OCI-LY7 (cell line): ENCODE measurements around the gene ACOT9. TPM values are rescaled to one million over a fixed set of nuclear protein-coding genes. Genes with fewer than 3 reads are reported as not detected.

ENCODE experiments used
- BruUV-seq: library from RNA; stranded (reverse); fragments of 400-500 nt; replicated peaks from 2 replicates; lab custom pipeline; 2021; lab: Mats Ljungman, UMichigan
- CTCF ChIA-PET: fragments of 300-600 bp; sonication (Branson Sonifier 250); formaldehyde crosslinking; loops from one replicate; lab custom pipeline; 2022; ENCODE audit warnings: antibody characterized with exemption; ENCODE audit not compliant: unreplicated experiment; lab: Charles Lee
- POLR2A ChIA-PET: fragments of 300-600 bp; sonication (Branson Sonifier 250); formaldehyde crosslinking; loops from one replicate; lab custom pipeline; 2022; ENCODE audit warnings: antibody characterized with exemption; lab: Charles Lee
- DNase-seq: peaks from one replicate; pipeline ENCODE4 v3.0.0-alpha.2; 2015; ENCODE audit warnings: low spot score
- H2AFZ ChIP-seq: fragments of 200-600 bp; sonication (generic), shearing (Covaris generic); 2 replicates; pipeline ENCODE4 v1.6.1; 2014; ENCODE audit warnings: mild to moderate bottlenecking, antibody characterized with exemption, low read length, moderate library complexity
- H3K27ac ChIP-seq: fragments of 200-600 bp; sonication (generic); 2 replicates; pipeline ENCODE4 v1.5.1; 2014; ENCODE audit warnings: mixed run types, low read depth, mild to moderate bottlenecking, moderate library complexity, low read length, inconsistent platforms; ENCODE audit not compliant: poor library complexity, severe bottlenecking
- H3K36me3 ChIP-seq: fragments of 200-600 bp; sonication (generic); 2 replicates; pipeline ENCODE4 v1.6.1; 2014; ENCODE audit warnings: mild to moderate bottlenecking, antibody characterized with exemption, low read length, moderate library complexity, mixed read lengths; ENCODE audit not compliant: insufficient read depth
- H3K4me1 ChIP-seq: fragments of 200-600 bp; sonication (generic); 2 replicates; pipeline ENCODE4 v1.5.1; 2014; ENCODE audit warnings: mild to moderate bottlenecking, low read length; ENCODE audit not compliant: insufficient read depth, poor library complexity, severe bottlenecking
- H3K4me2 ChIP-seq: fragments of 200-600 bp; sonication (generic); 2 replicates; pipeline ENCODE4 v1.6.1; 2014; ENCODE audit warnings: mild to moderate bottlenecking, low read length
- H3K4me3 ChIP-seq: fragments of 200-600 bp; sonication (generic); 2 replicates; pipeline ENCODE4 v1.5.1; 2014; ENCODE audit warnings: mild to moderate bottlenecking, low read depth, low read length; ENCODE audit not compliant: poor library complexity, severe bottlenecking
- H3K79me2 ChIP-seq: fragments of 200-600 bp; sonication (generic); 2 replicates; pipeline ENCODE4 v1.6.1; 2016; ENCODE audit warnings: low read depth, mild to moderate bottlenecking, low read length, moderate library complexity, mixed read lengths; ENCODE audit not compliant: insufficient read depth
- H3K9me2 ChIP-seq: fragments of 200-600 bp; sonication (generic); 2 replicates; pipeline ENCODE4 v1.6.1; 2016; ENCODE audit warnings: mild to moderate bottlenecking, low read length, mixed read lengths; ENCODE audit not compliant: insufficient read depth
- H3K9me3 ChIP-seq: fragments of 200-600 bp; sonication (generic); 2 replicates; pipeline ENCODE4 v1.6.1; 2014; ENCODE audit warnings: mild to moderate bottlenecking, mixed run types, low read length, mixed read lengths
- H4K20me1 ChIP-seq: fragments of 200-600 bp; sonication (generic); 2 replicates; pipeline ENCODE4 v1.6.1; 2014; ENCODE audit warnings: mild to moderate bottlenecking, antibody characterized with exemption, low read length, moderate library complexity, mixed read lengths; ENCODE audit not compliant: insufficient read depth
- EZH2phosphoT487 ChIP-seq: fragments of 200-600 bp; sonication (generic); IDR thresholded peaks from 2 replicates; pipeline ENCODE4 v1.6.1; 2018; ENCODE audit warnings: low read depth, borderline replicate concordance, mild to moderate bottlenecking, mixed run types, antibody characterized with exemption, low read length, moderate library complexity, mixed read lengths
- intact Hi-C: fragments of 100-400 bp; cut with micrococcal nuclease; formaldehyde crosslinking; loops from one replicate; pipeline ENCODE4 v1.10.0; 2022; ENCODE audit not compliant: unreplicated experiment
- total RNA-seq, 2 experiments: library from RNA; depleted of rRNA in 1 of 2; stranded (reverse); fragments of >200 nt in 1 of 2; shearing (Covaris generic) in 1 of 2; gene quantifications; 2 replicates each; pipeline ENCODE4 v1.2.3, GENCODE V29; 2014 to 2022
- TF ChIP-seq, protein P1 (sequence below): fragments of 200-600 bp; sonication (generic); conservative IDR thresholded peaks from 2 replicates; pipeline ENCODE4 v1.5.1; 2014; ENCODE audit warnings: mild to moderate bottlenecking, antibody characterized with exemption, low read length, moderate library complexity, mixed read lengths

The ACOT9 gene
- total RNA-seq, 2 experiments from 2014 or later = 1.9 to 10.6 TPM

DNA sequence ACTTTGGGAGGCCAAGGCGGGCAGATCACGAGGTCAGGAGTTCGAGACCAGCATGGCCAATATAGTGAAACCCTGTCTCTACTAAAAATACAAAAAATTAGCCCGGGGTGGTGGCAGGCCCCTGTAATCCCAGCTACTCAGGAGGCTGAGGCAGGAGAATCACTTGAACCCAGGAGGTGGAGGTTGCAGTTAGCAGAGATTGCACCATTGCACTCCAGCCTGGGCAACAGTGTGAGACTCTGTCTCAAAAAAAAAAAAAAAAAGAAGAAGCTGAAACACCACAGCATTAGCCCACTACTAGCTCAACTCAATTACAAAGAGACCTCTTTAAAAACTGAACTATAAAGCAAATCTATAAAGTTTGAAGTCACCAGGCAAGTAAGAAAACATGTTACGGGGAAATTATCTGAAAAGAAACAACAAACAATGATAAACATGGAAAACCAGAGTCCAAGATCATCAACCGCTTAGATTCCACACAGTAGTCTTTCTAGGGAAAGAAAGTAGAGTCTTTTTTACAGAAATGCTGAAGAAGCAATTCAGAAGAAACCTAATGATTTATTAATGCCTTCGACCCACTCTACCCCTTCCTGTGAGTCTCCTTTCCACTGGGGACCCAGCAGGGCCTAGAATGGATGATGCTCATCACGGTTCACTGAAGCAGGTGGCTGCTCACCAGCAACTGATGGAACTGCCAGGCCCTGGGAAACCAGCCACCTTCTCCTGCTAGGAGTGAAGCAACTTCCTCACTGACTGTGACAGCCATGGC lies 46.5 kb upstream of the ACOT9 start:
- Histone ChIP-seq H3K27ac (no peak overlapping the region), H3K9me3 (no peaks in the 10 kb centered on the region), H3K4me3 (no peak overlapping the region), H4K20me1 (no peaks in the 10 kb centered on the region), H3K9me2 (no peaks in the 10 kb centered on the region), H3K4me1 (peaks cover 9% of the 10 kb centered on the region), H2AFZ (no peak overlapping the region), H3K79me2 (no peaks in the 10 kb centered on the region; the same call in 1 of the 2 replicates), H3K36me3 (peaks cover 16% of the 10 kb centered on the region), H3K4me2 (no peak overlapping the region)
- DNase-seq = no peak
- ChIA-PET POLR2A (no interaction called here), CTCF (no interaction called here)
- intact Hi-C loops = no loop called here
- TF ChIP-seq EZH2phosphoT487 = no peak
- TF ChIP-seq, protein P1, sequence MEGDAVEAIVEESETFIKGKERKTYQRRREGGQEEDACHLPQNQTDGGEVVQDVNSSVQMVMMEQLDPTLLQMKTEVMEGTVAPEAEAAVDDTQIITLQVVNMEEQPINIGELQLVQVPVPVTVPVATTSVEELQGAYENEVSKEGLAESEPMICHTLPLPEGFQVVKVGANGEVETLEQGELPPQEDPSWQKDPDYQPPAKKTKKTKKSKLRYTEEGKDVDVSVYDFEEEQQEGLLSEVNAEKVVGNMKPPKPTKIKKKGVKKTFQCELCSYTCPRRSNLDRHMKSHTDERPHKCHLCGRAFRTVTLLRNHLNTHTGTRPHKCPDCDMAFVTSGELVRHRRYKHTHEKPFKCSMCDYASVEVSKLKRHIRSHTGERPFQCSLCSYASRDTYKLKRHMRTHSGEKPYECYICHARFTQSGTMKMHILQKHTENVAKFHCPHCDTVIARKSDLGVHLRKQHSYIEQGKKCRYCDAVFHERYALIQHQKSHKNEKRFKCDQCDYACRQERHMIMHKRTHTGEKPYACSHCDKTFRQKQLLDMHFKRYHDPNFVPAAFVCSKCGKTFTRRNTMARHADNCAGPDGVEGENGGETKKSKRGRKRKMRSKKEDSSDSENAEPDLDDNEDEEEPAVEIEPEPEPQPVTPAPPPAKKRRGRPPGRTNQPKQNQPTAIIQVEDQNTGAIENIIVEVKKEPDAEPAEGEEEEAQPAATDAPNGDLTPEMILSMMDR = no peak
- no TSS peak for BruUV-seq

DNA sequence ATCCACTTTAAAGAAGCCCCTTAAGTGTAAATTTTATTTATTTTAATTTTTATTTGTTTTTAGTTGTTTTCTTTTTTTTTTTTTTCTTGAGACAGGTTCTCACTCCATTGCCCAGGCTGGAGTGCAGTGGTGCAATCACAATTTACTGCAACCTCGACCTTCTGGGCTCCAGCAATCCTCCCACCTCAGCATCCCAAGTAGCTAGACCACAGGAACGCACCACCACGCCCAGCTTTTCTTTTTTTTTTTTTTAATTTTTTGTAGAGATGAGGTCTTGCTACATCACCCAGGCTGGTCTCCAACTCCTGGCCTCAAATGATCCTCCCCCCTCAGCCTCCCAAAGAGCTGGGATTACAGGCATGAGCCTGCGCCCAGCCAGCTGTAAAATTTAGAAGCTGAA lies 45.9 kb upstream of the ACOT9 start:
- Histone ChIP-seq H3K4me3 (no peak overlapping the region), H3K27ac (no peak overlapping the region), H3K9me3 (no peaks in the 10 kb centered on the region), H3K79me2 (peaks cover 5% of the 10 kb centered on the region; the same call in 1 of the 2 replicates), H3K4me1 (peaks cover 15% of the 10 kb centered on the region), H3K36me3 (peaks cover 17% of the 10 kb centered on the region), H3K9me2 (no peaks in the 10 kb centered on the region), H4K20me1 (no peaks in the 10 kb centered on the region), H3K4me2 (no peak overlapping the region), H2AFZ (no peak overlapping the region)
- POLR2A ChIA-PET = no interaction called here
- no TSS peak for BruUV-seq
- CTCF ChIA-PET = no interaction called here
- TF ChIP-seq, protein P1 = no peak
- no peak for TF ChIP-seq EZH2phosphoT487
- DNase-seq = no peak
- intact Hi-C loops = no loop called here

DNA sequence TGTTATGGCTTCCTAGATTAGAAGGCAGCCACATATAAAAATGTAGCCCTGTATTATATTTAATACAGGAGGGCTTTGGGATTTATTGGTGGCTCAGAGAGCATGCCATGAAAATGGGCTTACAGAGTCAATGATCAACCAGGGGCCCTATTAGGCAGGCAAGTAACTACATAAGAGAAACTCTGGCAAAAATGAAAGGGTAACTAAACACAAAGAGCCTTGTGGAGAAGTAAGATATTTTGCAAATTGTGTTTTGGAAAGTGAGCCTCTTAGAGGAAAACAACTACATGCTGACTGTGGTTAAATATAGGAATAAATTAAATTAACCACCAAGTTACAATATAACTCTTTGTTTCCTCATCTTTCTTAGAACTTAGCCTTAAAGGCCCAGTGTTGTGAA lies 45.4 kb upstream of the ACOT9 start:
- H3K4me1 ChIP-seq = peaks cover 16% of the 10 kb centered on the region
- H2AFZ ChIP-seq = no peak overlapping the region
- peaks cover 17% of the 10 kb centered on the region for H3K36me3 ChIP-seq
- H4K20me1 ChIP-seq = no peaks in the 10 kb centered on the region
- CTCF ChIA-PET = no interaction called here
- H3K4me3 ChIP-seq = no peak overlapping the region
- H3K79me2 ChIP-seq = peaks cover 8% of the 10 kb centered on the region; the same call in 1 of the 2 replicates
- intact Hi-C loops = no loop called here
- POLR2A ChIA-PET = no interaction called here
- DNase-seq = no peak
- no peaks in the 10 kb centered on the region for H3K9me3 ChIP-seq
- no peak for TF ChIP-seq EZH2phosphoT487
- TF ChIP-seq, protein P1 = no peak
- no TSS peak for BruUV-seq
- no peak overlapping the region for H3K27ac ChIP-seq
- no peak overlapping the region for H3K4me2 ChIP-seq
- no peaks in the 10 kb centered on the region for H3K9me2 ChIP-seq
